ENCODE measurements around the gene SORCS2. TPM values are rescaled to one million over a fixed set of nuclear protein-coding genes. Genes with fewer than 3 reads are reported as not detected.

The SORCS2 gene
- total and polyA plus RNA-seq, 2 of the 4 experiments (the other 2 are of a cell fraction): 0.36 to 0.62 TPM

DNA sequence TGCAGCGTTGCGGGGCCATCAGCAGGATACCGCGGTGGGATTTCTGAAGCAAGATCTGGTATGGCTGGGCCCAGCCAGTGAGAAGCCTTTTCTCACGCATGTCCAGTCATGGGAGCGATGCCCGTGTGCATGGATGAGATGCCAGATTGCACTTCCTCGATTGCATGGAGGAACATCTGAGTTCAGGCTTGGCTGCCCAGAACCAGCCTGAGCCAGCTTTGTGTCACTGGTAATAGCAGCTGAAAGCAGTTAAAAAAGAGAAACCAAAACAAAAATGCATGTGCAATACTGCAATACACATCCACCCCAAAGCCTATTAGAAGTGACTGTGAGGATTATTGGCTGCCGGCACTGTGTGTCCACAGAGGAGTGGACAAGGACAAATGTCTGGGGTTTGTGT is 183.1 kb downstream of the SORCS2 start:
- CTCF ChIA-PET: no interaction called here
- no peak overlapping the region for H3K14ac ChIP-seq (replicated peaks; ENCODE audit: low read depth, low read length)
- no peaks in the 10 kb centered on the region for H3K79me1 ChIP-seq (ENCODE audit: low read depth in 1 of 2, low read length in 2 of 2)

More for the DNA sequence above, 183.1 kb downstream of the SORCS2 start:
- Histone ChIP-seq H3K56ac (ENCODE audit: extremely low read depth, insufficient read depth, low read length) (no peak overlapping the region), H2BK120ac (ENCODE audit: low read depth, low read length) (no peak overlapping the region), H2AK9ac (replicated peaks; ENCODE audit: low read depth, low read length, poor library complexity) (no peak overlapping the region), H2AK5ac (ENCODE audit: low read depth, low read length) (no peak overlapping the region), H2AFZ (replicated peaks; ENCODE audit: low read length, poor library complexity) (no peak overlapping the region), H4K91ac (ENCODE audit: insufficient read depth, low read depth, low read length) (no peak overlapping the region), H3K4me3 (ENCODE audit: insufficient read depth, low read depth, low read length) (no peak overlapping the region), H4K8ac (ENCODE audit: low read depth in 2 of 2, low read length in 2 of 2) (no peak overlapping the region), H3K27ac (ENCODE audit: insufficient read depth, low read length) (no peak overlapping the region), H3K4me1 (ENCODE audit: control insufficient read depth, insufficient read depth, low read length) (no peaks in the 10 kb centered on the region), H3K9me3 (ENCODE audit: control insufficient read depth, insufficient read depth, low read length) (no peaks in the 10 kb centered on the region), H4K20me1 (ENCODE audit: insufficient read depth, low read length) (no peaks in the 10 kb centered on the region; the same call in 1 of the 2 replicates), H3K4ac (ENCODE audit: low read depth, low read length) (no peak overlapping the region), H3K27me3 (ENCODE audit: control insufficient read depth, insufficient read depth, low read length) (peaks cover 46% of the 10 kb centered on the region), H3K18ac (ENCODE audit: low read depth, low read length) (no peak overlapping the region), H2BK20ac (ENCODE audit: low read depth, low read length) (no peak overlapping the region), H3K23ac (ENCODE audit: low read depth, low read length) (no peak overlapping the region), H3K36me3 (ENCODE audit: control insufficient read depth, insufficient read depth, low read length) (no peaks in the 10 kb centered on the region), H4K5ac (ENCODE audit: low read depth, low read length) (no peak overlapping the region), H3K4me2 (ENCODE audit: low read depth, low read length) (no peak overlapping the region), H2BK15ac (ENCODE audit: low read depth, low read length) (no peak overlapping the region), H3K9ac (ENCODE audit: low read depth, low read length) (no peak overlapping the region), H2BK5ac (ENCODE audit: low read depth, low read length, poor library complexity, severe bottlenecking) (no peak overlapping the region), H3K9me1 (ENCODE audit: insufficient read depth, low read length) (no peaks in the 10 kb centered on the region)
- BruUV-seq (replicated peaks): no TSS peak
- intact Hi-C loops (cut with micrococcal nuclease) (no loop called here), in situ Hi-C loops (cut with MboI; ENCODE audit: low sequenced_read_pairs) (no loop called here), dilution Hi-C loops (cut with HindIII; ENCODE audit: low sequenced_read_pairs, unreplicated experiment) (no loop called here)
- peak; percentile 13 for DNase-seq
- no peak; the same call in 1 of the 2 replicates for ATAC-seq (ENCODE audit: low read depth)
- TF ChIP-seq RFX5 (IDR thresholded peaks at IDR 0.05; ENCODE audit: low read depth, low read length) (no peak), MAZ (IDR thresholded peaks at IDR 0.05; ENCODE audit: borderline replicate concordance, low read depth, low read length) (no peak), SMC3 (IDR thresholded peaks at IDR 0.05; ENCODE audit: low read depth, low read length) (no peak), POLR2A (IDR thresholded peaks at IDR 0.05; ENCODE audit: low read depth, low read length) (no peak), BHLHE40 (IDR thresholded peaks at IDR 0.05; ENCODE audit: low read depth, low read length) (no peak), FOS (IDR thresholded peaks at IDR 0.05; ENCODE audit: low read depth, low read length) (no peak), RAD21 (IDR thresholded peaks at IDR 0.05; ENCODE audit: low read length) (no peak), CEBPB (IDR thresholded peaks at IDR 0.05; ENCODE audit: low read depth, low read length) (no peak), CHD1 (IDR thresholded peaks at IDR 0.05; ENCODE audit: low read depth, low read length) (no peak), MXI1 (IDR thresholded peaks at IDR 0.05; ENCODE audit: borderline replicate concordance, low read depth, low read length) (no peak)
- TF ChIP-seq, protein P1, sequence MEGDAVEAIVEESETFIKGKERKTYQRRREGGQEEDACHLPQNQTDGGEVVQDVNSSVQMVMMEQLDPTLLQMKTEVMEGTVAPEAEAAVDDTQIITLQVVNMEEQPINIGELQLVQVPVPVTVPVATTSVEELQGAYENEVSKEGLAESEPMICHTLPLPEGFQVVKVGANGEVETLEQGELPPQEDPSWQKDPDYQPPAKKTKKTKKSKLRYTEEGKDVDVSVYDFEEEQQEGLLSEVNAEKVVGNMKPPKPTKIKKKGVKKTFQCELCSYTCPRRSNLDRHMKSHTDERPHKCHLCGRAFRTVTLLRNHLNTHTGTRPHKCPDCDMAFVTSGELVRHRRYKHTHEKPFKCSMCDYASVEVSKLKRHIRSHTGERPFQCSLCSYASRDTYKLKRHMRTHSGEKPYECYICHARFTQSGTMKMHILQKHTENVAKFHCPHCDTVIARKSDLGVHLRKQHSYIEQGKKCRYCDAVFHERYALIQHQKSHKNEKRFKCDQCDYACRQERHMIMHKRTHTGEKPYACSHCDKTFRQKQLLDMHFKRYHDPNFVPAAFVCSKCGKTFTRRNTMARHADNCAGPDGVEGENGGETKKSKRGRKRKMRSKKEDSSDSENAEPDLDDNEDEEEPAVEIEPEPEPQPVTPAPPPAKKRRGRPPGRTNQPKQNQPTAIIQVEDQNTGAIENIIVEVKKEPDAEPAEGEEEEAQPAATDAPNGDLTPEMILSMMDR (conservative IDR thresholded peaks at IDR 0.05; ENCODE audit: low read depth, low read length): no peak
- TF ChIP-seq, protein P2, sequence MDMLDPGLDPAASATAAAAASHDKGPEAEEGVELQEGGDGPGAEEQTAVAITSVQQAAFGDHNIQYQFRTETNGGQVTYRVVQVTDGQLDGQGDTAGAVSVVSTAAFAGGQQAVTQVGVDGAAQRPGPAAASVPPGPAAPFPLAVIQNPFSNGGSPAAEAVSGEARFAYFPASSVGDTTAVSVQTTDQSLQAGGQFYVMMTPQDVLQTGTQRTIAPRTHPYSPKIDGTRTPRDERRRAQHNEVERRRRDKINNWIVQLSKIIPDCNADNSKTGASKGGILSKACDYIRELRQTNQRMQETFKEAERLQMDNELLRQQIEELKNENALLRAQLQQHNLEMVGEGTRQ (IDR thresholded peaks at IDR 0.05; ENCODE audit: low read depth, low read length): no peak
- WGBS, 2 experiments (ENCODE audit: extremely low coverage in 2 of 2, insufficient read length in 1 of 2): 60% methylated on average over 7 of the region's 9 CpGs; no CpG with 5 or more reads in 1 of the 2 experiments
- POLR2A ChIA-PET (ENCODE audit: unreplicated experiment): no interaction called here
